HepG2 (cell line): ENCODE data around the gene FIGLA. TPM values are rescaled to one million over a fixed set of nuclear protein-coding genes. Genes with fewer than 3 reads are reported as not detected.

ENCODE experiments used
- ATAC-seq: fragments of 200-7000 bp; cut with Tn5 transposase; 3 replicates; pipeline ENCODE4 v1.9.1; 2020; ENCODE audit warnings: mild to moderate bottlenecking, moderate library complexity
- BruUV-seq: library from RNA; stranded (reverse); fragments of 400-500 nt; replicated peaks from 2 replicates; lab custom pipeline; 2021; lab: Mats Ljungman, UMichigan
- CTCF ChIA-PET: fragments of 300-600 bp; formaldehyde crosslinking; extraction: SDS; loops from one replicate; lab custom pipeline; 2021; ENCODE audit warnings: low total read pairs, inconsistent platforms, low intra/inter-chr PET ratio; lab: Yijun Ruan, JAX
- POLR2A ChIA-PET: fragments of 350-600 bp; sonication (Branson Sonifier 250); formaldehyde crosslinking; loops from one replicate; lab custom pipeline; 2020; ENCODE audit warnings: antibody characterized with exemption, inconsistent platforms; lab: Yijun Ruan, JAX
- DNase-seq: peaks from one replicate; pipeline ENCODE4 v3.0.0-alpha.2; 2015; ENCODE audit warnings: low spot score
- FAIRE-seq: peaks from 3 replicates; lab custom pipeline; 2011; peaks lifted over from hg19 to GRCh38; lab: Jason Lieb, UNC
- H2AFZ ChIP-seq: one replicate; pipeline ENCODE4 v1.6.1; 2011; ENCODE audit warnings: low read length, inconsistent platforms
- H3K27ac ChIP-seq: fragments of 300-600 bp; 3 replicates; pipeline ENCODE4 v1.8.0; 2011; ENCODE audit warnings: mixed run types, mild to moderate bottlenecking, mixed read lengths, low read length, inconsistent platforms; ENCODE audit not compliant: insufficient read depth; ENCODE audit errors: extremely low read length
- H3K27me3 ChIP-seq, 2 experiments: fragments of 200-600 bp in 1 of 2; 2 replicates in 1 of 2; 3 replicates in 1 of 2; pipeline versions ENCODE4 v1.6.0 to v1.8.0; 2011; ENCODE audit warnings: low read length in 2 of 2, mild to moderate bottlenecking in 2 of 2, moderate library complexity in 2 of 2, inconsistent platforms in 1 of 2; ENCODE audit not compliant: insufficient read depth in 2 of 2, control insufficient read depth in 1 of 2
- H3K36me3 ChIP-seq, 2 experiments: fragments of 200-600 bp in 1 of 2; replicated peaks in 1 of 2; 2 replicates in 1 of 2; 3 replicates in 1 of 2; pipeline versions ENCODE4 v1.5.1 to v1.8.0; 2011; ENCODE audit warnings: low read length in 2 of 2, inconsistent platforms in 1 of 2; ENCODE audit not compliant: insufficient read depth in 2 of 2, control insufficient read depth in 1 of 2
- H3K4me1 ChIP-seq: 2 replicates; pipeline ENCODE4 v1.5.1; 2012; ENCODE audit warnings: low read length, inconsistent platforms; ENCODE audit not compliant: insufficient read depth
- H3K4me2 ChIP-seq: 2 replicates; pipeline ENCODE4 v1.6.0; 2011; ENCODE audit warnings: low read depth, low read length, inconsistent platforms
- H3K4me3 ChIP-seq, 3 experiments: fragments of 200-600 bp in 1 of 3; sonication (generic), shearing (Covaris generic) in 1 of 3; replicated peaks in 1 of 3; 2 replicates each; pipeline ENCODE4 v1.5.1; 2011 to 2016; ENCODE audit warnings: low read length in 3 of 3, inconsistent platforms in 2 of 3, low read depth in 2 of 3, mild to moderate bottlenecking in 2 of 3, control low read depth in 1 of 3, mixed read lengths in 1 of 3; ENCODE audit not compliant: insufficient read depth in 1 of 3
- H3K79me2 ChIP-seq: one replicate; pipeline ENCODE4 v1.6.1; 2011; ENCODE audit warnings: low read length, inconsistent platforms; ENCODE audit not compliant: insufficient read depth
- H3K9ac ChIP-seq: 2 replicates; pipeline ENCODE4 v1.6.0; 2011; ENCODE audit warnings: mild to moderate bottlenecking, low read depth, low read length, inconsistent platforms; ENCODE audit not compliant: insufficient read depth
- H3K9me3 ChIP-seq: 2 replicates; pipeline ENCODE4 v1.5.1; 2012; ENCODE audit warnings: mild to moderate bottlenecking, low read length
- H4K20me1 ChIP-seq: 2 replicates; pipeline ENCODE4 v1.6.0; 2011; ENCODE audit warnings: inconsistent platforms, mild to moderate bottlenecking, low read length, moderate library complexity; ENCODE audit not compliant: insufficient read depth
- GABPA ChIP-seq, 2 experiments: IDR thresholded peaks; 2 replicates each; pipeline ENCODE4 v1.6.1; 2011 to 2016; ENCODE audit warnings: low read depth in 2 of 2, low read length in 1 of 2, missing biosample characterization in 1 of 2, missing genetic modification characterization in 1 of 2
- GATAD1 ChIP-seq: IDR thresholded peaks from 2 replicates; pipeline ENCODE4 v1.6.1; 2016; ENCODE audit warnings: missing genetic modification reagents, missing compliant biosample characterization
- KDM6A ChIP-seq: IDR thresholded peaks from 2 replicates; pipeline ENCODE4 v1.6.1; 2016; ENCODE audit warnings: low read depth
- MXD4 ChIP-seq: IDR thresholded peaks from 2 replicates; pipeline ENCODE4 v1.6.1; 2016; ENCODE audit warnings: mild to moderate bottlenecking, missing biosample characterization, missing genetic modification reagents
- ZMYM3 ChIP-seq: sonication (generic); formaldehyde crosslinking; IDR thresholded peaks from 2 replicates; pipeline ENCODE4 v1.5.1; 2020; ENCODE audit warnings: mild to moderate bottlenecking, missing genetic modification reagents
- ZNF660 ChIP-seq: sonication (generic); formaldehyde crosslinking; IDR thresholded peaks from 2 replicates; pipeline ENCODE4 v1.5.1; 2020; ENCODE audit warnings: mild to moderate bottlenecking, low read depth, missing genetic modification reagents, borderline replicate concordance
- ZSCAN25 ChIP-seq: sonication (generic); formaldehyde crosslinking; IDR thresholded peaks from 2 replicates; pipeline ENCODE4 v1.8.0; 2022; ENCODE audit warnings: mild to moderate bottlenecking, missing genetic modification reagents
- WGBS: methylation state at CpG from one replicate; pipeline ENCODE4 v1.1.6; 2017; ENCODE audit warnings: low lambda C conversion rate; 5-methylcytosine and 5-hydroxymethylcytosine counted together
- in situ Hi-C: cut with HindIII; loops from 2 replicates; pipeline ENCODE4 v1.10.0; 2017; ENCODE audit warnings: low pct_unique_long_range_greater_than_20kb; ENCODE audit not compliant: extremely low pct_ligation_motif_present
- intact Hi-C: fragments of 100-400 bp; cut with micrococcal nuclease; formaldehyde crosslinking; loops from one replicate; pipeline ENCODE4 v1.10.0; 2022; ENCODE audit not compliant: unreplicated experiment
- polyA plus RNA-seq, 8 experiments: library from polyadenylated mRNA; depleted of rRNA in 3 of 8; stranded (reverse) in 7 of 8; unstranded in 1 of 8; fragments of >200 nt; fragmentation: Illumina TruSeq in 4 of 8; extraction: Trizol in 4 of 8; gene quantifications; 2 replicates each; pipeline versions ENCODE4 v1.2.1 to v1.2.3, GENCODE V29; 2011 to 2016; ENCODE audit warnings: low read depth in 4 of 8, missing spikeins in 1 of 8, mixed read lengths in 1 of 8; ENCODE audit not compliant: insufficient read depth in 1 of 8
- total RNA-seq, 5 experiments: library from RNA; depleted of rRNA; stranded (reverse); fragments of >200 nt; fragmentation: Illumina TruSeq; extraction: Trizol; gene quantifications; 2 replicates each; pipeline ENCODE4 v1.2.3, GENCODE V29; 2016; ENCODE audit warnings: low read depth in 1 of 5
- TF ChIP-seq, protein P1 (sequence below): fragments of 450-650 bp; IDR thresholded peaks from 2 replicates; pipeline ENCODE4 v1.6.1; 2016

FIGLA gene
- total and polyA plus RNA-seq, 2 of the 13 experiments (the other 11 are each of a cell fraction or from before 2014, with no cell fraction given) = not detected

DNA sequence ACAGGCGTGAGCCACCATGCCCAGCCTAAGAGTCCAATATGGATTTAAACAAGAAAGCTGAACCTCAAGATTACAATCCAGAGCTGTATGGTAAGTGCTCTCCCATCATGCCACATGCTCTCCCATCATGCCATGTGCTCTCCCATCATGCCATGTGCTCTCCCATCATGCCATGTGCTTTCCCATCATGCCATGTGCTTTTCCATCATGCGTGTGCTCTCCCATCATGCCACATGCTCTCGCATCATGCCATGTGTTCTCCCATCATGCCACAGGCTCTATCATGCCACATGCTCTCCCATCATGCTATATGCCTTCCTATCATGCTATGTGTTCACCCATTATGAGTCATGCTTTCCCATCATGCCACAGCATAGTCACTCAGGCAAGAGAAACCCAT lies 43.2 kb downstream of the FIGLA start:
- Histone ChIP-seq H3K79me2 (no peaks in the 10 kb centered on the region), H3K27me3 (peaks cover 0 to 4% of the 10 kb centered on the region in 2 experiments; a peak in 1 of 5 replicates), H3K9ac (no peak overlapping the region), H2AFZ (no peak overlapping the region), H3K4me1 (no peaks in the 10 kb centered on the region), H3K36me3 (no peaks in the 10 kb centered on the region), H4K20me1 (no peaks in the 10 kb centered on the region), H3K27ac (no peak overlapping the region), H3K9me3 (no peaks in the 10 kb centered on the region), H3K4me2 (no peak overlapping the region), H3K4me3 (no peak overlapping the region)
- in situ Hi-C loops (no loop called here), intact Hi-C loops (no loop called here)
- WGBS = 35% methylated on average over 3 of the region's 3 CpGs
- CTCF ChIA-PET = no interaction called here
- POLR2A ChIA-PET = interaction anchor here (0.7 kb wide), 1 partner anchor 390 kb away, joined by 4 read pairs; no protein-coding TSS in a partner anchor
- ATAC-seq (no peak), DNase-seq (no peak), FAIRE-seq (no peak)
- TF ChIP-seq, protein P1, sequence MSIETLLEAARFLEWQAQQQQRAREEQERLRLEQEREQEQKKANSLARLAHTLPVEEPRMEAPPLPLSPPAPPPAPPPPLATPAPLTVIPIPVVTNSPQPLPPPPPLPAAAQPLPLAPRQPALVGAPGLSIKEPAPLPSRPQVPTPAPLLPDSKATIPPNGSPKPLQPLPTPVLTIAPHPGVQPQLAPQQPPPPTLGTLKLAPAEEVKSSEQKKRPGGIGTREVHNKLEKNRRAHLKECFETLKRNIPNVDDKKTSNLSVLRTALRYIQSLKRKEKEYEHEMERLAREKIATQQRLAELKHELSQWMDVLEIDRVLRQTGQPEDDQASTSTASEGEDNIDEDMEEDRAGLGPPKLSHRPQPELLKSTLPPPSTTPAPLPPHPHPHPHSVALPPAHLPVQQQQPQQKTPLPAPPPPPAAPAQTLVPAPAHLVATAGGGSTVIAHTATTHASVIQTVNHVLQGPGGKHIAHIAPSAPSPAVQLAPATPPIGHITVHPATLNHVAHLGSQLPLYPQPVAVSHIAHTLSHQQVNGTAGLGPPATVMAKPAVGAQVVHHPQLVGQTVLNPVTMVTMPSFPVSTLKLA = peak; percentile 100
- no peak for TF ChIP-seq MXD4
- TF ChIP-seq GATAD1 (CRISPR knock-in tag) = no peak
- 0 out of 2 replicates have a peak, but pooled peaks have one; percentile 11 for TF ChIP-seq GABPA (IDR thresholded peaks at IDR 0.05; ENCODE audit: low read depth, low read length)
- no peak for TF ChIP-seq GABPA (CRISPR knock-in tag; IDR thresholded peaks at IDR 0.05; ENCODE audit: low read depth)
- TF ChIP-seq ZNF660 (CRISPR knock-in tag) = no peak
- TF ChIP-seq KDM6A (CRISPR knock-in tag) = no peak
- TF ChIP-seq ZSCAN25 (CRISPR knock-in tag) = no peak
- TF ChIP-seq ZMYM3 (CRISPR knock-in tag) = no peak
- no TSS peak for BruUV-seq
